Stimulated activated naive CD8-positive, alpha-beta T cell treated with anti-CD3 and anti-CD28 coated beads, Interleukin-15, Interleukin-2, amounts not matched to agents 100 ng/mL and 50 ng/mL, for 24 hours (primary cell): Measurements from ENCODE around the gene UTS2R.
"Not testable (repeated sequence)": the region's sequence is repeated elsewhere in the genome, so short reads cannot be mapped to it uniquely, and the experiment has no call there.

Experiments
- H3K27ac Mint-ChIP-seq: one replicate; pipeline ENCODE4 v1.8.0; 2021; ENCODE audit warnings: mild to moderate bottlenecking, mixed read lengths
- H3K27me3 Mint-ChIP-seq: one replicate; pipeline ENCODE4 v1.8.0; 2021; ENCODE audit warnings: mixed read lengths
- H3K36me3 Mint-ChIP-seq: one replicate; pipeline ENCODE4 v1.8.0; 2021; ENCODE audit warnings: low read depth, mixed read lengths
- H3K4me1 Mint-ChIP-seq: one replicate; pipeline ENCODE4 v1.8.0; 2021; ENCODE audit warnings: low read depth, mixed read lengths
- H3K4me3 Mint-ChIP-seq: one replicate; pipeline ENCODE4 v1.8.0; 2021; ENCODE audit warnings: mild to moderate bottlenecking, mixed read lengths
- H3K9me3 Mint-ChIP-seq: one replicate; pipeline ENCODE4 v1.8.0; 2021; ENCODE audit warnings: mixed read lengths

Gene UTS2R

GRCh38 chr17:82410014-82410716, 38.6 kb downstream of the UTS2R start:
- H3K27me3 Mint-ChIP-seq = no peaks in the 10 kb centered on the region
- H3K36me3 Mint-ChIP-seq = peaks cover 12% of the 10 kb centered on the region
- H3K4me3 Mint-ChIP-seq = no peak overlapping the region
- H3K9me3 Mint-ChIP-seq = no peaks in the 10 kb centered on the region
- H3K4me1 Mint-ChIP-seq = peaks cover 15% of the 10 kb centered on the region
- no peak overlapping the region for H3K27ac Mint-ChIP-seq

GRCh38 chr17:82411396-82412053, 40.0 kb downstream of the UTS2R start:
- Mint-ChIP-seq H3K9me3 (no peaks in the 10 kb centered on the region), H3K36me3 (peaks cover 4% of the 10 kb centered on the region), H3K4me1 (peaks cover 18% of the 10 kb centered on the region), H3K4me3 (no peak overlapping the region), H3K27ac (no peak overlapping the region), H3K27me3 (no peaks in the 10 kb centered on the region)

DNA sequence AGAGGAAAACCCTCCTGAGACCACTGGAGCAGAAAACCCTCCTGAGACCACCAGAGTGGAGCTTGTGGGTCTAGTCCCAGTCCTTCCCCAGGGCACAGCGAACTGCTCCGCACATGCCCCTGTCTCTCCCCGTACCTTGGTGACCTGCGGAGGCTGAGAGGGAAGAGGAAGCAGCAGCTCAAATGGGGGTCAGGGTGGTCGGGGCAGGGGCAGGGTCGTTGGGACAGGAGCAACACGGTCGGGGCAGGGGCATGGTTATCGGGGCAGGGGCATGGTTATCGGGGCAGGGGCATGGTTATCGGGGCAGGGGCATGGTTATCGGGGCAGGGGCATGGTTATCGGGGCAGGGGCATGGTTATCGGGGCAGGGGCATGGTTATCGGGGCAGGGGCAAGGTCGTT, 40.5 kb downstream of the UTS2R start:
- not testable (repeated sequence) for H3K9me3 Mint-ChIP-seq, H3K4me3 Mint-ChIP-seq, H3K27ac Mint-ChIP-seq, H3K36me3 Mint-ChIP-seq, H3K27me3 Mint-ChIP-seq
- H3K4me1 Mint-ChIP-seq = peaks cover 17% of the 10 kb centered on the region

DNA sequence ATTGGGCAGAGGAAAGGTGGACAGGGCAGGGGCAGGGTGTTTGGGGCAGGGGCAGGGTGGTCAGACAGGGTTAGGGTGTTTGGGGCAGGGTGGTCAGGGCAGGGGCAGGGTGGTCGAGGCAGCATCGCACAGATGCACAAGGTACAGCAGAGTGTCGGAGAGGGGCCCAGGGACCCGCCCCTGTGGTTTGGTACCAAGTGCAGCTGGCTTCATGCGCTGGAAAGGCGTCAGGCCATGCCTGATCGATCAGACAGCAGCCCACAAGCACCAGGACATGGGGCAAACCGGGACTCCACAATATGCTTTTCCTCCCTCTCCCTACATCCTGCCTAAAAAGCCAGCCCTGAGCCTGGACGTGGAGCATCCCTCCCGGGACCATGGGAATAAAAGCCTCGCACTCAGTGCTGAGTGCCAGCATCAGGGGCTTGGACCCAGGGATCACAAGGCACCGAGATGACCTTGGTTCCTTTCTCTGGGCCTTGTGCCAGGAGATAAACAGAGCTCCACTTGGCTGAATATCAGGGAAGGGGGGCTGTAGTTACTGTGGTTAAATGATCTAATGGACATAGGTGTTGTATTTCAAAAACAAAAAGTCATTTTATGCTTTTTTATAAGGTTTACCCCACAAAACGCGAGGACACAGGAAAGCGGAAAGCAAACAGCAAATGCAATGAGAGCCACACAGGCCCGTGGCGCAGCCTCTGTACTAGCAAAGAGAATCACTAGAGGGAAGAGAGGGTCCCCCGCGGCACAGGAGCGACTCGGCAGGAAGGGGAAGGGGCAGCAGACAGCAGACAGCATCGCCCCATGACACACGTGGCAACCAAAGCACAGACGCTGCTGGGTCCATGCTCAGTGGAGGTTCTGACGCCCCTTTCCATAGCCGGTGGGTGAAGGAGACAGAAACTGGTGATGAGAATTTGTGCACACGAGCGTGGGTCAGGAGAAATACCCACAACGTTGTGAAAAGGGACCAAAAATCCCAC, 41.3 kb downstream of the UTS2R start:
- Mint-ChIP-seq H3K4me3 (no peak overlapping the region), H3K4me1 (peaks cover 13% of the 10 kb centered on the region), H3K36me3 (peaks cover 4% of the 10 kb centered on the region), H3K9me3 (no peaks in the 10 kb centered on the region), H3K27me3 (no peaks in the 10 kb centered on the region), H3K27ac (no peak overlapping the region)

GRCh38 chr17:82414548-82415281, 43.1 kb downstream of the UTS2R start:
- Mint-ChIP-seq H3K4me3 (no peak overlapping the region), H3K27ac (no peak overlapping the region), H3K4me1 (peaks cover 20% of the 10 kb centered on the region), H3K36me3 (peaks cover 6% of the 10 kb centered on the region), H3K27me3 (no peaks in the 10 kb centered on the region), H3K9me3 (no peaks in the 10 kb centered on the region)

- Mint-ChIP-seq H3K27me3 (no peaks in the 10 kb centered on the region), H3K9me3 (no peaks in the 10 kb centered on the region), H3K4me3 (no peak overlapping the region), H3K36me3 (peaks cover 12% of the 10 kb centered on the region), H3K4me1 (peaks cover 25% of the 10 kb centered on the region), H3K27ac (no peak overlapping the region)
These were observed 43.8 kb downstream of the UTS2R start for GRCh38 chr17:82415336-82415735.

DNA sequence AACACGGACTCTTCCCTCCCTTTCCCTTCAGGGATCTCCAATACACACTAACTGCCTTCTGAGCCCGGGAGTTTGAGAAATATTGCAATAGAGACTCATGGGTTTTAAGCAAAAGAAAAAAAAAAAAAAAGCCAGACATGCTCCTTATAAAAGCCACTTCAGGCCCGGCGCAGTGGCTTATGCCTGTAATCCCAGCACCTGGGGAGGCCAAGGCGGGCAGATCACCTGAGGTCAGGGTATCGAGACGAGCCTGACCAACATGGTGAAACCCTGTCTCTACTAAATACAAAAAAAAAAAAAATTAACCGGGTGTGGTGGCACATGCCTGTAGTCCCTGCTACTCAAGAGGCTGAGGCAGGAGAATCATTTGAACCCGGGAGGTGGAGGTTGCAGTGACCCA, 44.2 kb downstream of the UTS2R start:
- H3K36me3 Mint-ChIP-seq = peaks cover 12% of the 10 kb centered on the region
- no peaks in the 10 kb centered on the region for H3K27me3 Mint-ChIP-seq
- no peaks in the 10 kb centered on the region for H3K9me3 Mint-ChIP-seq
- H3K27ac Mint-ChIP-seq = no peak overlapping the region
- peaks cover 25% of the 10 kb centered on the region for H3K4me1 Mint-ChIP-seq
- no peak overlapping the region for H3K4me3 Mint-ChIP-seq

DNA sequence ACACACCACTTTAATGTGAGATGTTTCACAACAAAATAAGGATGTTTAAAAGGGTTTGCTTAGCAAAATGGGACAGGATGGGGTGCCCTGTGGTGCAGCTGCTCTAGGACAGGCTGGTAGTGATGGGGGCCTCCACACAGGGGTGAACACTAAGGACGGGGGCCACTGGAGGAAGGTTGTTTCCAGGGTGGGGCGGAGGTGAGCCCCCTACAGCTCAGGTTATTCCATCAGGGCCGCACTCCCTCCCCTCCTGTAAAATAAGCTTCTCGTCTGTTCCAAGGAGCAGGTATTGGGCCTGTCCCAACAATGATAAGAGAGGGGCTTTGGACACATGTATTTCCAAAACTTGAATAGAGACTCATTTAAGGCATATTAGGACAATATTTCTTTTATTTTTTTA, 44.7 kb downstream of the UTS2R start:
- H3K9me3 Mint-ChIP-seq = no peaks in the 10 kb centered on the region
- no peaks in the 10 kb centered on the region for H3K27me3 Mint-ChIP-seq
- H3K27ac Mint-ChIP-seq = no peak overlapping the region
- peaks cover 17% of the 10 kb centered on the region for H3K36me3 Mint-ChIP-seq
- H3K4me1 Mint-ChIP-seq = peaks cover 25% of the 10 kb centered on the region
- H3K4me3 Mint-ChIP-seq = no peak overlapping the region

- Mint-ChIP-seq H3K27me3 (no peaks in the 10 kb centered on the region), H3K9me3 (no peaks in the 10 kb centered on the region), H3K27ac (no peak overlapping the region), H3K4me1 (peaks cover 25% of the 10 kb centered on the region), H3K36me3 (peaks cover 20% of the 10 kb centered on the region), H3K4me3 (no peak overlapping the region)
These were observed 45.2 kb downstream of the UTS2R start for GRCh38 chr17:82416771-82417170.

DNA sequence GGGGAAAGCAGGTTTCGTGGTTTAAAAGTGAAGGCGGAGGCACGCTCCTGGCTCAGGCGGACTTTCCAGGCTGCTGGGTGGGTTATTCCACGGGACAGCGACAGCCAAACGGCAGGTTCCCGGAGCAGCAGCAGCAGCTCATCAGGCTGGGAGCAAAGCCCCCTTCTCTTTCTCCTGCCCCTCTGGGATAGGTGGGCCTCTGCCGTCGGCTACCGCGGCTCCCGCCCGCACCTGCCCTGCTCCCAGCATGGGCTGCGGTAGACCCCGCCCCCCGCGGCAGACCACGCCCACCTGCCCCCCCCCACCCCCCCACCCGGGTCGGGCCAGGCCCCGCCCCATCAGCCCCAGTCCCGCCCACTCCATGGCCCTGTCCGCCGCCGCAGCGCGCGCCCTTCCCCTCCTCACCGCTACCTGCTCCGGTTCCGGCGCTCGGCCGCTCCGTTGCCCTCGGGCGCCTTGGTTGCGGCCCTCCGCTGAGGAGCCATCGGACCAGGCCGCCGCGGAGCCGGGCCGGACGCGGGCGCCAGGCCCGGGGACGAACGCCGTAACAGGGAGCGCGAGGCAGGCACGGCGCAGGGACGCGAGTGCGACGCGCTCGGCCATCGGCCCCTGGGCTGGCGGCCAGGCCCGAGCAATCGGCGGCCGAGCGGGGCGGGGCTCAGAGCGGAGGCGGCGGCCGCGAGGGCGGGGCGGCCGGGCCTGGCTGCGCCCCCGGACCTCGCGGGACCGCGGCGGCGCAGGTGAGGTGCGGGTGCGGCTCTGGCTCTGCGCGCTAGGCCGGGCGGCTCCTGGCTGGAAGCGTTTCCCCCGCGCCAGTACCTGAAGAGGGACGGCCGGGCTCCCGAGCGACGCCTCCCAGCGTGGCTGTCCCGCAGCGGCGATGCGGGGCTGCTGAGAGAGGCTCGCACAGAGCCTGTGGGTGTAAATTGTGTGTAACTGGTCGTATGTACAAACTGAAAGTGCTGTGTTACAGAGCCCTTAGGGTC, 46.7 kb downstream of the UTS2R start, which contains the start of the genes HEXD and OGFOD3:
HEXD (plus strand) TSS at position 347 of the 986 bp plus-strand sequence. CDS start 1,453 bp downstream, outside the sequence.
OGFOD3 (minus strand) TSS at position 586 of the 986 bp plus-strand sequence; CDS start at position 485, 101 bp downstream.
- Mint-ChIP-seq H3K9me3 (no peaks in the 10 kb centered on the region), H3K4me1 (peaks cover 25% of the 10 kb centered on the region), H3K27ac (peak within 1 kb of the TSS; percentile 61), H3K36me3 (peaks cover 27% of the 10 kb centered on the region), H3K4me3 (peak within 1 kb of the TSS; percentile 85), H3K27me3 (no peaks in the 10 kb centered on the region)

DNA sequence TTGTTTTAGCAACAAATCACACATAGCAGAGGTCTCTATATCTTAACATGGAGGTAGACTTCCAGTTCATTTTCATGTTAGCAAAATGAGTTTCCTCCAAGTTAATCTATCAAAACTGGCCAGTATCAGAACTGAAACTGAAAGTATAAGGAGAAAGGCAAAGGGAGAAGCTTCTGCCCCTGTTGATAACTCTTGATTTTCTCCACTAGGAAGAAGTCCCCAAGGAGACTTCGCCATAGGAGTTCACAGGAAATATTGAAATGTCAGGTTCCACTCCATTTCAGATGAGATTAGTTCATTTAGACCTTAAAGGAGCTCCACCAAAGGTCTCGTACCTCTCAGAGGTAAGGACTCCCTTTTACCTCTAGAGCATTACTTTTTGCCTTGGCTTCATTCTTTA, 48.0 kb downstream of the UTS2R start:
- Mint-ChIP-seq H3K9me3 (no peaks in the 10 kb centered on the region), H3K36me3 (peaks cover 23% of the 10 kb centered on the region), H3K4me1 (peaks cover 21% of the 10 kb centered on the region), H3K27me3 (no peaks in the 10 kb centered on the region), H3K4me3 (peak overlapping the region; percentile 85), H3K27ac (peak overlapping the region; percentile 61)

- Mint-ChIP-seq H3K27me3 (no peaks in the 10 kb centered on the region), H3K36me3 (peaks cover 23% of the 10 kb centered on the region), H3K27ac (no peak overlapping the region), H3K4me3 (no peak overlapping the region), H3K9me3 (no peaks in the 10 kb centered on the region), H3K4me1 (peaks cover 18% of the 10 kb centered on the region)
These were observed 52.7 kb downstream of the UTS2R start for GRCh38 chr17:82424001-82424862.

- Mint-ChIP-seq H3K4me1 (peaks cover 18% of the 10 kb centered on the region), H3K27ac (no peak overlapping the region), H3K4me3 (no peak overlapping the region), H3K27me3 (no peaks in the 10 kb centered on the region), H3K9me3 (no peaks in the 10 kb centered on the region), H3K36me3 (peaks cover 26% of the 10 kb centered on the region)
These were observed 53.2 kb downstream of the UTS2R start for GRCh38 chr17:82424863-82425159.
